HepG2 (cell line): Measurements from ENCODE around the gene TCEANC. TPM values are rescaled to one million over a fixed set of nuclear protein-coding genes. Genes with fewer than 3 reads are reported as not detected.

Experiments
- ARHGAP35 ChIP-seq: sonication (generic); formaldehyde crosslinking; IDR thresholded peaks from 2 replicates; pipeline ENCODE4 v1.9.0; 2022; ENCODE audit warnings: mild to moderate bottlenecking, inconsistent platforms, moderate library complexity, missing genetic modification reagents, borderline replicate concordance
- CBX5 ChIP-seq: sonication (generic); formaldehyde crosslinking; IDR thresholded peaks from 2 replicates; pipeline ENCODE4 v1.4.0; 2020; ENCODE audit warnings: missing genetic modification reagents, borderline replicate concordance
- CHCHD3 ChIP-seq: sonication (generic); formaldehyde crosslinking; IDR thresholded peaks from 2 replicates; pipeline ENCODE4 v1.8.0; 2022; ENCODE audit warnings: mild to moderate bottlenecking, missing genetic modification reagents, moderate library complexity
- DBP ChIP-seq: sonication (generic); formaldehyde crosslinking; IDR thresholded peaks from 2 replicates; pipeline ENCODE4 v1.4.0; 2020; ENCODE audit warnings: missing genetic modification reagents; ENCODE audit errors: not compliant biosample characterization
- HOMEZ ChIP-seq: IDR thresholded peaks from 2 replicates; pipeline ENCODE4 v1.6.1; 2016; ENCODE audit warnings: low read depth
- HOXA3 ChIP-seq: sonication (generic); formaldehyde crosslinking; IDR thresholded peaks from 2 replicates; pipeline ENCODE4 v1.5.0; 2020; ENCODE audit warnings: missing genetic modification reagents
- LCORL ChIP-seq, 2 experiments: fragments of 450-650 bp in 1 of 2; sonication (generic) in 1 of 2; formaldehyde crosslinking in 1 of 2; IDR thresholded peaks; 2 replicates each; pipeline versions ENCODE4 v1.5.0 to v1.6.1; 2017 to 2020; ENCODE audit warnings: antibody characterized with exemption in 1 of 2, missing genetic modification reagents in 1 of 2
- MYC ChIP-seq: sonication (generic); formaldehyde crosslinking; IDR thresholded peaks from 2 replicates; pipeline ENCODE4 v1.9.0; 2021; ENCODE audit warnings: missing genetic modification reagents, borderline replicate concordance
- NFE2 ChIP-seq: sonication (generic); formaldehyde crosslinking; IDR thresholded peaks from 2 replicates; pipeline ENCODE4 v1.4.0; 2020; ENCODE audit warnings: missing genetic modification reagents
- NFKBIZ ChIP-seq: IDR thresholded peaks from 2 replicates; pipeline ENCODE4 v1.6.1; 2018; ENCODE audit warnings: missing genetic modification reagents, missing compliant biosample characterization
- RERE ChIP-seq: IDR thresholded peaks from 2 replicates; pipeline ENCODE4 v1.6.1; 2016; ENCODE audit warnings: low read depth, missing genetic modification reagents, missing compliant biosample characterization
- SMC3 ChIP-seq: IDR thresholded peaks from 2 replicates; pipeline ENCODE4 v1.6.1; 2011; ENCODE audit warnings: low read length, improper control_type of control experiment
- ZNF816 ChIP-seq: sonication (generic); formaldehyde crosslinking; IDR thresholded peaks from 2 replicates; pipeline ENCODE4 v1.8.0; 2022; ENCODE audit warnings: missing genetic modification reagents, mild to moderate bottlenecking, borderline replicate concordance
- polyA plus RNA-seq, 8 experiments: library from polyadenylated mRNA; depleted of rRNA in 3 of 8; stranded (reverse) in 7 of 8; unstranded in 1 of 8; fragments of >200 nt; fragmentation: Illumina TruSeq in 4 of 8; extraction: Trizol in 4 of 8; gene quantifications; 2 replicates each; pipeline versions ENCODE4 v1.2.1 to v1.2.3, GENCODE V29; 2011 to 2016; ENCODE audit warnings: low read depth in 4 of 8, missing spikeins in 1 of 8, mixed read lengths in 1 of 8; ENCODE audit not compliant: insufficient read depth in 1 of 8
- total RNA-seq, 5 experiments: library from RNA; depleted of rRNA; stranded (reverse); fragments of >200 nt; fragmentation: Illumina TruSeq; extraction: Trizol; gene quantifications; 2 replicates each; pipeline ENCODE4 v1.2.3, GENCODE V29; 2016; ENCODE audit warnings: low read depth in 1 of 5
- TF ChIP-seq, protein P1 (sequence below): IDR thresholded peaks from 2 replicates; pipeline ENCODE4 v1.6.1; 2016
- TF ChIP-seq, protein P2 (sequence below): sonication (generic); formaldehyde crosslinking; IDR thresholded peaks from 2 replicates; pipeline ENCODE4 v1.4.0; 2020; ENCODE audit warnings: missing genetic modification reagents
- TF ChIP-seq, protein P3 (sequence below): IDR thresholded peaks from 2 replicates; pipeline ENCODE4 v1.6.1; 2016; ENCODE audit warnings: control low read depth

TCEANC gene
- total and polyA plus RNA-seq, 2 of the 13 experiments (the other 11 are each of a cell fraction or from before 2014, with no cell fraction given), result 0.51 to 0.97 TPM

GRCh38 chrX:13652850-13653693 is at the start of gene TCEANC (continued):
- no peak for TF ChIP-seq SMC3
- TF ChIP-seq RERE (CRISPR knock-in tag), result no peak
- TF ChIP-seq, protein P1, sequence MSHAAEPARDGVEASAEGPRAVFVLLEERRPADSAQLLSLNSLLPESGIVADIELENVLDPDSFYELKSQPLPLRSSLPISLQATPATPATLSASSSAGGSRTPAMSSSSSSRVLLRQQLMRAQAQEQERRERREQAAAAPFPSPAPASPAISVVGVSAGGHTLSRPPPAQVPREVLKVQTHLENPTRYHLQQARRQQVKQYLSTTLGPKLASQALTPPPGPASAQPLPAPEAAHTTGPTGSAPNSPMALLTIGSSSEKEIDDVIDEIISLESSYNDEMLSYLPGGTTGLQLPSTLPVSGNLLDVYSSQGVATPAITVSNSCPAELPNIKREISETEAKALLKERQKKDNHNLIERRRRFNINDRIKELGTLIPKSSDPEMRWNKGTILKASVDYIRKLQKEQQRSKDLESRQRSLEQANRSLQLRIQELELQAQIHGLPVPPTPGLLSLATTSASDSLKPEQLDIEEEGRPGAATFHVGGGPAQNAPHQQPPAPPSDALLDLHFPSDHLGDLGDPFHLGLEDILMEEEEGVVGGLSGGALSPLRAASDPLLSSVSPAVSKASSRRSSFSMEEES (CRISPR knock-in tag), result no peak
- no peak for TF ChIP-seq NFE2 (CRISPR knock-in tag)
- no peak for TF ChIP-seq CHCHD3
- TF ChIP-seq HOXA3 (CRISPR knock-in tag), result no peak; the same call in 1 of the 2 replicates
- TF ChIP-seq ZNF816 (CRISPR knock-in tag), result no peak
- TF ChIP-seq DBP (CRISPR knock-in tag), result no peak
- peak; percentile 49; the same call in 1 of the 2 replicates for TF ChIP-seq MYC (CRISPR knock-in tag)
- no peak for TF ChIP-seq NFKBIZ (CRISPR knock-in tag)
- TF ChIP-seq HOMEZ (CRISPR knock-in tag), result peak; percentile 21; the same call in 1 of the 2 replicates
- TF ChIP-seq ARHGAP35 (CRISPR knock-in tag), result no peak
- TF ChIP-seq, protein P2, sequence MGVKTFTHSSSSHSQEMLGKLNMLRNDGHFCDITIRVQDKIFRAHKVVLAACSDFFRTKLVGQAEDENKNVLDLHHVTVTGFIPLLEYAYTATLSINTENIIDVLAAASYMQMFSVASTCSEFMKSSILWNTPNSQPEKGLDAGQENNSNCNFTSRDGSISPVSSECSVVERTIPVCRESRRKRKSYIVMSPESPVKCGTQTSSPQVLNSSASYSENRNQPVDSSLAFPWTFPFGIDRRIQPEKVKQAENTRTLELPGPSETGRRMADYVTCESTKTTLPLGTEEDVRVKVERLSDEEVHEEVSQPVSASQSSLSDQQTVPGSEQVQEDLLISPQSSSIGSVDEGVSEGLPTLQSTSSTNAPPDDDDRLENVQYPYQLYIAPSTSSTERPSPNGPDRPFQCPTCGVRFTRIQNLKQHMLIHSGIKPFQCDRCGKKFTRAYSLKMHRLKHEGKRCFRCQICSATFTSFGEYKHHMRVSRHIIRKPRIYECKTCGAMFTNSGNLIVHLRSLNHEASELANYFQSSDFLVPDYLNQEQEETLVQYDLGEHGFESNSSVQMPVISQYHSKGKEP (CRISPR knock-in tag), result no peak
- TF ChIP-seq LCORL (IDR thresholded peaks at IDR 0.05), result no peak
- TF ChIP-seq LCORL (CRISPR knock-in tag; IDR thresholded peaks at IDR 0.05), result no peak
- no peak for TF ChIP-seq CBX5 (CRISPR knock-in tag)
- TF ChIP-seq, protein P3, sequence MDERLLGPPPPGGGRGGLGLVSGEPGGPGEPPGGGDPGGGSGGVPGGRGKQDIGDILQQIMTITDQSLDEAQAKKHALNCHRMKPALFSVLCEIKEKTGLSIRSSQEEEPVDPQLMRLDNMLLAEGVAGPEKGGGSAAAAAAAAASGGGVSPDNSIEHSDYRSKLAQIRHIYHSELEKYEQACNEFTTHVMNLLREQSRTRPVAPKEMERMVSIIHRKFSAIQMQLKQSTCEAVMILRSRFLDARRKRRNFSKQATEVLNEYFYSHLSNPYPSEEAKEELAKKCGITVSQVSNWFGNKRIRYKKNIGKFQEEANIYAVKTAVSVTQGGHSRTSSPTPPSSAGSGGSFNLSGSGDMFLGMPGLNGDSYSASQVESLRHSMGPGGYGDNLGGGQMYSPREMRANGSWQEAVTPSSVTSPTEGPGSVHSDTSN (CRISPR knock-in tag), result no peak
